H1 (cell line): ENCODE results near the gene PLB1.

Experiments used
- CEBPB ChIP-seq: IDR thresholded peaks from 2 replicates; pipeline ENCODE4 v1.6.1; 2012; ENCODE audit warnings: low read depth, low read length
- CREB1 ChIP-seq: IDR thresholded peaks from 2 replicates; pipeline ENCODE4 v1.6.1; 2012; ENCODE audit warnings: inconsistent platforms
- HDAC6 ChIP-seq: IDR thresholded peaks from one replicate; pipeline ENCODE4 v1.7.1; 2012; ENCODE audit warnings: low read depth, mild to moderate bottlenecking, inconsistent platforms, low read length, moderate library complexity
- POLR2A ChIP-seq, 2 experiments: IDR thresholded peaks; 1 replicate in 1 of 2; 2 replicates in 1 of 2; pipeline ENCODE4 v1.6.1; 2011; ENCODE audit warnings: low read depth in 2 of 2, low read length in 2 of 2, mild to moderate bottlenecking in 2 of 2; ENCODE audit errors: control extremely low read depth in 1 of 2
- POLR2AphosphoS5 ChIP-seq: IDR thresholded peaks from 2 replicates; pipeline ENCODE4 v1.6.1; 2011; ENCODE audit warnings: low read depth, low read length
- RAD21 ChIP-seq, 2 experiments: IDR thresholded peaks in 1 of 2; conservative IDR thresholded peaks in 1 of 2; 2 replicates each; pipeline ENCODE4 v1.6.1; 2011; ENCODE audit warnings: low read depth in 2 of 2, low read length in 2 of 2, improper control_type of control experiment in 1 of 2, inconsistent platforms in 1 of 2, mild to moderate bottlenecking in 1 of 2, moderate library complexity in 1 of 2
- RFX5 ChIP-seq: IDR thresholded peaks from 2 replicates; pipeline ENCODE4 v1.6.1; 2011; ENCODE audit warnings: low read depth, low read length, improper control_type of control experiment, borderline replicate concordance
- ZNF274 ChIP-seq: IDR thresholded peaks from 2 replicates; pipeline ENCODE4 v1.7.0; 2012; ENCODE audit warnings: low read length, borderline replicate concordance; ENCODE audit errors: extremely low read depth
- TF ChIP-seq, protein P1 (sequence below), 3 experiments: IDR thresholded peaks; 1 replicate in 2 of 3; 2 replicates in 1 of 3; pipeline versions ENCODE4 v1.5.1 to v1.6.1; 2011; ENCODE audit warnings: low read length in 3 of 3, mild to moderate bottlenecking in 3 of 3, inconsistent platforms in 2 of 3, low read depth in 1 of 3, moderate library complexity in 1 of 3; ENCODE audit not compliant: insufficient read depth in 1 of 3; ENCODE audit errors: control extremely low read depth in 1 of 3

DNA sequence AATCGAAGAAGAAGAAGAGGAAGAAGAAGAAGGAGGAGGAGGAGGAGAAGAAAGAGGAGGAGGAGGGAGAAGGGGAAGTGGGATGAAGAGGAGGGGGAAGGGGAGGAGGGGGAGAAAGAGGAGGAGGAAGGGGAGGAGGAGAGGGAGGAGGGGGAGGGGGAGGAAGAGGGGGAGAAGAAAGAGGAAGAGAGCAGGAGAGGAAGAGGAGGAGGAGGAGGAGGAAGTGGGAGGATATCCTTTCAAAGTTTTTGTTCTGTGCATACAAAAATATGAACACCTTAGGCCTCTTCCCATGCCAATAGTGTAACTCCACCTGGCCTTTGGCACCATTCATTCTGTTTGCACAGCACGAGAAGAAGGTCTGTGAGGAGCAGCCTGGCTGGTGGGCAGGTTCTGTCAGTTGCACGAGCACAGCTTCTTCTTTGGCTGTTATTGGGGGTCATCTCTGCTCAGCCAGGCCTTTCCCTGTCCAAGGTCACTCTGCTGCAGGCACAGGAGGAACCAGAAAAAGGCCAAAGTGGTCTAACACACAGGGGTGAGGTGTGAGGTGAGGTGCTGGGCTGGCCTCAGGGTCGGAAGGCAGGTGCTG is 25.8 kb upstream of the PLB1 start:
- TF ChIP-seq, protein P1, sequence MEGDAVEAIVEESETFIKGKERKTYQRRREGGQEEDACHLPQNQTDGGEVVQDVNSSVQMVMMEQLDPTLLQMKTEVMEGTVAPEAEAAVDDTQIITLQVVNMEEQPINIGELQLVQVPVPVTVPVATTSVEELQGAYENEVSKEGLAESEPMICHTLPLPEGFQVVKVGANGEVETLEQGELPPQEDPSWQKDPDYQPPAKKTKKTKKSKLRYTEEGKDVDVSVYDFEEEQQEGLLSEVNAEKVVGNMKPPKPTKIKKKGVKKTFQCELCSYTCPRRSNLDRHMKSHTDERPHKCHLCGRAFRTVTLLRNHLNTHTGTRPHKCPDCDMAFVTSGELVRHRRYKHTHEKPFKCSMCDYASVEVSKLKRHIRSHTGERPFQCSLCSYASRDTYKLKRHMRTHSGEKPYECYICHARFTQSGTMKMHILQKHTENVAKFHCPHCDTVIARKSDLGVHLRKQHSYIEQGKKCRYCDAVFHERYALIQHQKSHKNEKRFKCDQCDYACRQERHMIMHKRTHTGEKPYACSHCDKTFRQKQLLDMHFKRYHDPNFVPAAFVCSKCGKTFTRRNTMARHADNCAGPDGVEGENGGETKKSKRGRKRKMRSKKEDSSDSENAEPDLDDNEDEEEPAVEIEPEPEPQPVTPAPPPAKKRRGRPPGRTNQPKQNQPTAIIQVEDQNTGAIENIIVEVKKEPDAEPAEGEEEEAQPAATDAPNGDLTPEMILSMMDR (IDR thresholded peaks at IDR 0.05; ENCODE audit: control extremely low read depth in 1 of 3, insufficient read depth in 1 of 3, low read depth in 1 of 3, low read length in 3 of 3): no peak
- TF ChIP-seq POLR2A (IDR thresholded peaks at IDR 0.05; ENCODE audit: control extremely low read depth in 1 of 2, low read depth in 2 of 2, low read length in 2 of 2) (no peak), CREB1 (no peak), ZNF274 (no peak), RFX5 (no peak), HDAC6 (no peak), RAD21 (IDR thresholded peaks at IDR 0.05 in 1 of 2, conservative IDR thresholded peaks at IDR 0.05 in 1 of 2; ENCODE audit: low read depth in 2 of 2, low read length in 2 of 2) (no peak), POLR2AphosphoS5 (no peak), CEBPB (no peak)
